Stimulated activated naive B cell treated with anti-CD40 and anti-IgM and Interleukin-4, amounts not matched to agents 10 μg/mL and 1 μg/mL and 100 μg/mL, for 72 hours (primary cell): ENCODE measurements around the gene SLC38A11.
A peak's percentile ranks its signal among the peaks of the same experiment; 100 is the strongest.

Experiments used
- ATAC-seq, 2 donors: fragments of 150-1000 bp; cut with Tn5 transposase; replicated peaks; 2 replicates each; pipeline ENCODE4 v1.10.0; 2021; ENCODE audit warnings: moderate library complexity in 1 of 2
- DNase-seq: peaks from one replicate; pipeline ENCODE4 v3.0.0; 2021
- H3K27ac Mint-ChIP-seq: one replicate; pipeline ENCODE4 v1.8.0; 2022; ENCODE audit warnings: mild to moderate bottlenecking, mixed read lengths
- H3K27me3 Mint-ChIP-seq, 2 donors: one replicate each; pipeline ENCODE4 v1.8.0; 2022; ENCODE audit warnings: mixed read lengths in 2 of 2
- H3K36me3 Mint-ChIP-seq, 2 donors: one replicate each; pipeline ENCODE4 v1.8.0; 2022; ENCODE audit warnings: mixed read lengths in 2 of 2, mild to moderate bottlenecking in 1 of 2
- H3K4me1 Mint-ChIP-seq, 2 donors: one replicate each; pipeline ENCODE4 v1.8.0; 2022; ENCODE audit warnings: mixed read lengths in 2 of 2, mild to moderate bottlenecking in 1 of 2
- H3K4me3 Mint-ChIP-seq, 2 donors: one replicate each; pipeline ENCODE4 v1.8.0; 2022; ENCODE audit warnings: mild to moderate bottlenecking in 2 of 2, mixed read lengths in 2 of 2, moderate library complexity in 1 of 2
- H3K9me3 Mint-ChIP-seq, 2 donors: one replicate each; pipeline ENCODE4 v1.8.0; 2022; ENCODE audit warnings: mixed read lengths in 2 of 2, mild to moderate bottlenecking in 1 of 2

The SLC38A11 gene

GRCh38 chr2:164915566-164915965 is 39.8 kb downstream of the SLC38A11 start:
- Mint-ChIP-seq H3K36me3 (peaks cover 2 to 3% of the 10 kb centered on the region in 2 donors), H3K4me1 (peaks cover 14 to 22% of the 10 kb centered on the region in 2 donors), H3K4me3 (no peak overlapping the region), H3K27ac (no peak overlapping the region), H3K9me3 (no peaks in the 10 kb centered on the region), H3K27me3 (no peaks in the 10 kb centered on the region)
- no peak for ATAC-seq
- DNase-seq, result no peak

- ATAC-seq (peak; percentile 74 to 81), DNase-seq (no peak)
- H3K9me3 Mint-ChIP-seq, result no peaks in the 10 kb centered on the region
- no peaks in the 10 kb centered on the region for H3K36me3 Mint-ChIP-seq
- peaks cover 21 to 36% of the 10 kb centered on the region in 2 donors for H3K4me1 Mint-ChIP-seq
- H3K4me3 Mint-ChIP-seq, result peak overlapping the region in 1 of 2 donors; percentile 17
- no peaks in the 10 kb centered on the region for H3K27me3 Mint-ChIP-seq
- H3K27ac Mint-ChIP-seq, result peak overlapping the region; percentile 57
Observed at GRCh38 chr2:164913640-164914350, 41.5 kb downstream of the SLC38A11 start.

DNA sequence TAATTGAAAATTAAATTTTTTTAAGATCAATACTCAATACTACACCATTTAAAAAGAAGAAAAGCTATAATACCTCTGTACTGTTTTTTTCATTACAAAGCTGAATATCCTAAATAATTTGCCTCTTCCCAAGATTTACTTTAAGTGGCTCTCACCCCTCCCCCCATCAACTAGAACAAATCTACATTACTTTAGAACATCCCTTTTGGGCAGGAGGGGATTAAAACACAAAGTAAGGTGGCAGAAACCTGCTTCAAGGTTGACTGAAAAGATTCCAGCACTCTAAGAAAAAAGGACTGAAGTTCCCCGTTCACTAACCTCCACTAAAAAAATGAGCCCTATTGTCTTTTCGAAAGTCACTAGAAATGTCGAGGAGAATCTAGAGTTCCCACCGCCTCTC is 42.3 kb downstream of the SLC38A11 start:
- DNase-seq (no peak), ATAC-seq (no peak)
- no peaks in the 10 kb centered on the region for H3K9me3 Mint-ChIP-seq
- H3K4me1 Mint-ChIP-seq, result peaks cover 21 to 36% of the 10 kb centered on the region in 2 donors
- no peak overlapping the region for H3K4me3 Mint-ChIP-seq
- H3K27me3 Mint-ChIP-seq, result no peaks in the 10 kb centered on the region
- H3K36me3 Mint-ChIP-seq, result no peaks in the 10 kb centered on the region
- H3K27ac Mint-ChIP-seq, result no peak overlapping the region

GRCh38 chr2:164911832-164912231 is 43.5 kb downstream of the SLC38A11 start:
- no peak overlapping the region for H3K27ac Mint-ChIP-seq
- no peaks in the 10 kb centered on the region for H3K27me3 Mint-ChIP-seq
- H3K4me1 Mint-ChIP-seq, result peaks cover 23 to 38% of the 10 kb centered on the region in 2 donors
- no peaks in the 10 kb centered on the region for H3K9me3 Mint-ChIP-seq
- H3K36me3 Mint-ChIP-seq, result peaks cover 0 to 5% of the 10 kb centered on the region in 2 donors
- no peak overlapping the region for H3K4me3 Mint-ChIP-seq
- DNase-seq, result no peak
- no peak for ATAC-seq

- Mint-ChIP-seq H3K4me3 (peak overlapping the region; percentile 4 to 9), H3K36me3 (peaks cover 0 to 5% of the 10 kb centered on the region in 2 donors), H3K4me1 (peaks cover 23 to 40% of the 10 kb centered on the region in 2 donors), H3K27me3 (no peaks in the 10 kb centered on the region), H3K27ac (peak overlapping the region; percentile 47), H3K9me3 (no peaks in the 10 kb centered on the region)
- peak; percentile 24 for DNase-seq
- peak; percentile 81 to 83 for ATAC-seq
Observed at GRCh38 chr2:164910101-164910899, 45.0 kb downstream of the SLC38A11 start.

DNA sequence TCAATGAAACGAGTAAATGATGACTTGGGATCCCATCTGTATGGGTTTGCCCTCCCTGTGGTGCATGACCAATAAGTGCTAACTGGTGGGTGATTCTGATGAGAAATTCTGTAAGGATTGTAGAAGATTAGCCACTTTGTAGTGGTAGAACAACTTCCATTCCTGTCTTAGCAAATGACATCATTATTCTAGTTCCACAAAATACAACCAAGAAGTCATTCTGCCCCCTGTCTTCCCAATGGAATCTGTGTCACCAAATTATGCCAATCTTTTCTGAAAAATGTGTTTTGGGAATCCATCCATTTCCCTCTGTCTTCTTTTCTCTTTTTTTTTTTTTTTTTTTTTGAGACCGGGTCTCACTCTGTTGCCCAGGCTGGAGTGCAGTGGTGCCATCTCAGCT is 48.4 kb downstream of the SLC38A11 start:
- Mint-ChIP-seq H3K27ac (no peak overlapping the region), H3K36me3 (peaks cover 0 to 6% of the 10 kb centered on the region in 2 donors), H3K4me1 (peaks cover 11 to 25% of the 10 kb centered on the region in 2 donors), H3K27me3 (no peaks in the 10 kb centered on the region), H3K4me3 (no peak overlapping the region), H3K9me3 (no peaks in the 10 kb centered on the region)
- DNase-seq, result no peak
- ATAC-seq, result no peak

DNA sequence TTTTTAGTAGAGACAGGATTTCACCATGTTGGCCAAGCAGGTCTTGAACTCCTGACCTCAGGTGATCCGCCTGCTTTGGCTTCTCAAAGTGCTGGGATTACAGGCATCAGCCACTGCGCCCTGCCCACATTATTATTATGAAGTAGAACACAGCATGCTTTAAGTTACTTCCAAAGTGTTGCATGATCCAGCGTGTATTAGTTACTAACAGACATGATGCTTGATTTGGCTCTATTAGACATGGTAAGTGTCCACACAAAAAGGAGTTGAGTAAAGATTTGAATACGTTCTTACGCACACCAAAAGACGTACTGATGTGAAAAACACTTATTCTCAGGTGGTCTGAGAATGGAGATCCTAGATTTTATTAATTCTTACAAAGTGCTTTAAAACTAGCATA is 50.0 kb downstream of the SLC38A11 start:
- no peak for DNase-seq
- peaks cover 1 to 14% of the 10 kb centered on the region in 2 donors for H3K36me3 Mint-ChIP-seq
- no peak overlapping the region for H3K4me3 Mint-ChIP-seq
- H3K27me3 Mint-ChIP-seq, result no peaks in the 10 kb centered on the region
- ATAC-seq, result no peak
- peaks cover 8 to 21% of the 10 kb centered on the region in 2 donors for H3K4me1 Mint-ChIP-seq
- H3K9me3 Mint-ChIP-seq, result peaks cover 0 to 3% of the 10 kb centered on the region in 2 donors
- no peak overlapping the region for H3K27ac Mint-ChIP-seq

DNA sequence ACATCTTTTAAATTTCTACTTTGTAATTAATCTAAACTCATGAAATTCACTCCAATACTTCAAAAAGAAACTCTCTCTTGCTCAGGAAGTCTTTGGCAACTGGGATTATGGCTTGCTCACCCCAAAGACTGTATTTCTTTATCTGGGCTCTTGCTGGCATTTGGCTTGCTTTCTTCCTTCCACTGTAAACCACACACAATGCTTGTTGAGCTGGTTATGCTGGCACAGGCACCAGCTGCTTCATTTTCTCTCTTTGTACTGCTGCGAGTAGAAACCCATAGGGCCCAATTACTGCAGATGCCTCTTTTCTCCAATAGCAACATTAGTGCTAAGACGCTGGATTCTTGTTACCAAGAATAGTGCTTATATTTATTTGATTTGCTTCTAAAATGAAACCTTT is 51.4 kb downstream of the SLC38A11 start:
- H3K36me3 Mint-ChIP-seq, result peaks cover 1 to 15% of the 10 kb centered on the region in 2 donors
- no peak overlapping the region for H3K27ac Mint-ChIP-seq
- no peak for DNase-seq
- no peaks in the 10 kb centered on the region for H3K27me3 Mint-ChIP-seq
- H3K4me3 Mint-ChIP-seq, result no peak overlapping the region
- peaks cover 1 to 10% of the 10 kb centered on the region in 2 donors for H3K4me1 Mint-ChIP-seq
- no peak for ATAC-seq
- peaks cover 0 to 7% of the 10 kb centered on the region in 2 donors for H3K9me3 Mint-ChIP-seq

GRCh38 chr2:164903204-164903603 is 52.1 kb downstream of the SLC38A11 start:
- Mint-ChIP-seq H3K36me3 (peaks cover 1 to 15% of the 10 kb centered on the region in 2 donors), H3K4me1 (peaks cover 1 to 10% of the 10 kb centered on the region in 2 donors), H3K4me3 (no peak overlapping the region), H3K27ac (no peak overlapping the region), H3K27me3 (no peaks in the 10 kb centered on the region), H3K9me3 (peaks cover 0 to 7% of the 10 kb centered on the region in 2 donors)
- DNase-seq, result no peak
- ATAC-seq, result no peak

- Mint-ChIP-seq H3K4me3 (no peak overlapping the region), H3K27me3 (no peaks in the 10 kb centered on the region), H3K9me3 (peaks cover 0 to 7% of the 10 kb centered on the region in 2 donors), H3K4me1 (peaks cover 14 to 16% of the 10 kb centered on the region in 2 donors), H3K36me3 (peaks cover 1 to 13% of the 10 kb centered on the region in 2 donors), H3K27ac (no peak overlapping the region)
- no peak for ATAC-seq
- no peak for DNase-seq
Observed at GRCh38 chr2:164899121-164899520, 56.2 kb downstream of the SLC38A11 start.

- Mint-ChIP-seq H3K4me1 (peaks cover 12 to 14% of the 10 kb centered on the region in 2 donors), H3K36me3 (peaks cover 1 to 16% of the 10 kb centered on the region in 2 donors), H3K27me3 (no peaks in the 10 kb centered on the region), H3K9me3 (peaks cover 0 to 7% of the 10 kb centered on the region in 2 donors), H3K4me3 (no peak overlapping the region), H3K27ac (no peak overlapping the region)
- ATAC-seq (no peak), DNase-seq (no peak)
Observed at GRCh38 chr2:164898475-164898874, 56.9 kb downstream of the SLC38A11 start.

- peaks cover 1 to 16% of the 10 kb centered on the region in 2 donors for H3K36me3 Mint-ChIP-seq
- peaks cover 12 to 14% of the 10 kb centered on the region in 2 donors for H3K4me1 Mint-ChIP-seq
- DNase-seq (no peak), ATAC-seq (no peak)
- H3K4me3 Mint-ChIP-seq, result no peak overlapping the region
- peak overlapping the region; percentile 6 for H3K27ac Mint-ChIP-seq
- no peaks in the 10 kb centered on the region for H3K27me3 Mint-ChIP-seq
- H3K9me3 Mint-ChIP-seq, result peaks cover 0 to 7% of the 10 kb centered on the region in 2 donors
Observed at GRCh38 chr2:164897469-164898260, 57.7 kb downstream of the SLC38A11 start.

DNA sequence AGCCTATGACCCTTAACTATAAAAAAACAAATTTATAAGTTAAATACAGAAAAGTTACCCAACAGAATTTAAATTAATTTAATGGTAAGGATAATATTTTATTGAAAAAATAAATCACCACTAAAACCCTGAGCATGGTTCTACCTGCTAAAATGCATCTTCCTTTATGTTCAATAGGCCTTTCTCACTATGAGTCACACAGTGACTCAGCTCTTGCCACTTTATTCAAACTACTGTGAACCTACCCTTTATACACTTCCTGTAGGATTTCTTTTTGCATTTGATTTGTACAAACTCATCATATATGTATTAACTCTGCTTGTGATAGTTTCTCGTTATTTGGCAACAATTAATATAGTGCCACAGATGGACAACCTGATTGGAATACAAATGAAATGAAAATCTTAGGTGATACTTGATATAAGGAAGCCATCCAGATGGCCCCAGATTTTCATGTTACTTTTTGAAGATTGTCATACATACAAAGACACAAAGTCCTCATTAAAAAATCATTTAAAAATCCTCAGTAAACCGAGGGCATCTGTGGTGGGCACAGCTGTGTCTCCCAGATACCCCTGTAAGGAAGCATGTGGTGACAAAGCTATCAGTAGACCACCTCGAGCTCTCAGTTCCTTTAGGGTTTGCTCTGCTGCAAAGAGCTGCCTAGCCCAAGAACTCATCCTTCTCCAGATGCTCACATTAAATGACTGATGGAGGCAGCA is 58.5 kb downstream of the SLC38A11 start:
- Mint-ChIP-seq H3K4me1 (peaks cover 12 to 14% of the 10 kb centered on the region in 2 donors), H3K27ac (peak overlapping the region; percentile 26), H3K36me3 (peaks cover 1 to 13% of the 10 kb centered on the region in 2 donors), H3K27me3 (no peaks in the 10 kb centered on the region), H3K4me3 (no peak overlapping the region), H3K9me3 (peaks cover 0 to 7% of the 10 kb centered on the region in 2 donors)
- DNase-seq, result no peak
- peak; percentile 94 to 99 for ATAC-seq
